HEK293 (cell line): ENCODE results near the gene BCAS3.

Source experiments
- CTCF ChIA-PET: fragments of 350-600 bp; formaldehyde crosslinking; extraction: SDS; loops from one replicate; lab custom pipeline; 2021; ENCODE audit warnings: antibody characterized with exemption; lab: Yijun Ruan, JAX
- POLR2A ChIA-PET: fragments of 300-600 bp; formaldehyde crosslinking; extraction: SDS; loops from one replicate; lab custom pipeline; 2020; ENCODE audit warnings: antibody characterized with exemption, inconsistent platforms; lab: Yijun Ruan, JAX
- H3K27ac ChIP-seq: fragments of 200-500 bp; sonication (Bioruptor generic); 2 replicates; pipeline ENCODE4 v1.5.1; 2014; ENCODE audit warnings: low read depth, low read length, control low read depth, inconsistent platforms; ENCODE audit errors: extremely low read depth
- H3K36me3 ChIP-seq, 2 experiments: fragments of 200-500 bp in 1 of 2; sonication (Bioruptor generic) in 1 of 2; 1 replicate in 1 of 2; 2 replicates in 1 of 2; pipeline ENCODE4 v1.5.1; 2014 to 2017; ENCODE audit warnings: inconsistent platforms in 2 of 2, low read length in 2 of 2; ENCODE audit not compliant: control insufficient read depth in 2 of 2, insufficient read depth in 1 of 2
- H3K4me1 ChIP-seq: fragments of 200-500 bp; sonication (Bioruptor generic); 2 replicates; pipeline ENCODE4 v1.5.1; 2014; ENCODE audit warnings: mild to moderate bottlenecking, low read length, inconsistent platforms; ENCODE audit not compliant: control insufficient read depth, insufficient read depth
- H3K4me3 ChIP-seq: 2 replicates; pipeline ENCODE4 v1.5.1; 2011; ENCODE audit warnings: low read depth, mild to moderate bottlenecking, control low read depth, low read length, moderate library complexity
- H3K9me3 ChIP-seq: fragments of 200-500 bp; sonication (Bioruptor generic); 2 replicates; pipeline ENCODE4 v1.5.1; 2014; ENCODE audit warnings: low read depth, low read length, inconsistent platforms; ENCODE audit not compliant: control insufficient read depth, insufficient read depth
- GLIS1 ChIP-seq: fragments of 450-650 bp; formaldehyde crosslinking; IDR thresholded peaks from 2 replicates; pipeline ENCODE4 v1.5.1; 2016; ENCODE audit warnings: missing biosample characterization, missing genetic modification characterization
- GLIS2 ChIP-seq: fragments of 450-650 bp; formaldehyde crosslinking; IDR thresholded peaks from 2 replicates; pipeline ENCODE4 v1.5.1; 2016; ENCODE audit warnings: missing biosample characterization, missing genetic modification characterization
- HOXA7 ChIP-seq: sonication (generic); formaldehyde crosslinking; IDR thresholded peaks from 2 replicates; pipeline ENCODE4 v1.8.1; 2022; ENCODE audit warnings: missing genetic modification reagents, borderline replicate concordance
- HOXC10 ChIP-seq: sonication (generic); formaldehyde crosslinking; IDR thresholded peaks from 2 replicates; pipeline ENCODE4 v1.8.1; 2023; ENCODE audit warnings: mild to moderate bottlenecking, missing genetic modification reagents
- REPIN1 ChIP-seq: fragments of 450-650 bp; formaldehyde crosslinking; IDR thresholded peaks from 2 replicates; pipeline ENCODE4 v1.5.1; 2017; ENCODE audit warnings: missing biosample characterization, missing genetic modification characterization, low read depth
- SP2 ChIP-seq: fragments of 450-650 bp; formaldehyde crosslinking; IDR thresholded peaks from 2 replicates; pipeline ENCODE4 v1.5.1; 2016; ENCODE audit warnings: missing biosample characterization, missing genetic modification characterization
- YY2 ChIP-seq: fragments of 450-650 bp; formaldehyde crosslinking; IDR thresholded peaks from 2 replicates; pipeline ENCODE4 v1.5.1; 2016; ENCODE audit warnings: missing biosample characterization, missing genetic modification characterization
- ZFP3 ChIP-seq: fragments of 450-650 bp; formaldehyde crosslinking; IDR thresholded peaks from 2 replicates; pipeline ENCODE4 v1.5.1; 2016; ENCODE audit warnings: low read depth, missing biosample characterization, missing genetic modification characterization
- ZIC2 ChIP-seq: fragments of 450-650 bp; formaldehyde crosslinking; IDR thresholded peaks from 2 replicates; pipeline ENCODE4 v1.5.1; 2016; ENCODE audit warnings: missing biosample characterization, missing genetic modification characterization
- ZNF140 ChIP-seq: fragments of 450-650 bp; formaldehyde crosslinking; IDR thresholded peaks from 2 replicates; pipeline ENCODE4 v1.5.1; 2016; ENCODE audit warnings: missing biosample characterization, missing genetic modification characterization
- ZNF146 ChIP-seq: fragments of 450-650 bp; formaldehyde crosslinking; IDR thresholded peaks from 2 replicates; pipeline ENCODE4 v1.5.1; 2016; ENCODE audit warnings: missing biosample characterization, missing genetic modification characterization
- ZNF16 ChIP-seq: fragments of 450-650 bp; formaldehyde crosslinking; IDR thresholded peaks from 2 replicates; pipeline ENCODE4 v1.5.1; 2016; ENCODE audit warnings: low read depth, missing biosample characterization, missing genetic modification characterization
- ZNF169 ChIP-seq: fragments of 450-650 bp; formaldehyde crosslinking; IDR thresholded peaks from 2 replicates; pipeline ENCODE4 v1.5.1; 2016; ENCODE audit warnings: missing biosample characterization, missing genetic modification characterization
- ZNF175 ChIP-seq: fragments of 450-650 bp; formaldehyde crosslinking; IDR thresholded peaks from 2 replicates; pipeline ENCODE4 v1.5.1; 2016; ENCODE audit warnings: missing biosample characterization, missing genetic modification characterization
- ZNF184 ChIP-seq: fragments of 450-650 bp; IDR thresholded peaks from 2 replicates; pipeline ENCODE4 v1.5.1; 2018; ENCODE audit warnings: missing biosample characterization, mild to moderate bottlenecking, missing genetic modification characterization
- ZNF280D ChIP-seq: fragments of 450-650 bp; formaldehyde crosslinking; IDR thresholded peaks from 2 replicates; pipeline ENCODE4 v1.5.1; 2016; ENCODE audit warnings: missing biosample characterization, missing genetic modification characterization
- ZNF292 ChIP-seq: fragments of 450-650 bp; formaldehyde crosslinking; IDR thresholded peaks from 2 replicates; pipeline ENCODE4 v1.5.1; 2016; ENCODE audit warnings: low read depth, missing biosample characterization, missing genetic modification characterization, borderline replicate concordance
- ZNF302 ChIP-seq: fragments of 450-650 bp; formaldehyde crosslinking; IDR thresholded peaks from 2 replicates; pipeline ENCODE4 v1.5.1; 2016; ENCODE audit warnings: missing biosample characterization, missing genetic modification characterization, low read depth
- ZNF354C ChIP-seq: fragments of 450-650 bp; formaldehyde crosslinking; IDR thresholded peaks from 2 replicates; pipeline ENCODE4 v1.5.1; 2016; ENCODE audit warnings: missing biosample characterization, missing genetic modification characterization, low read depth, borderline replicate concordance
- ZNF416 ChIP-seq: fragments of 450-650 bp; formaldehyde crosslinking; IDR thresholded peaks from 2 replicates; pipeline ENCODE4 v1.5.1; 2016; ENCODE audit warnings: missing biosample characterization, missing genetic modification characterization
- ZNF423 ChIP-seq: fragments of 450-650 bp; formaldehyde crosslinking; IDR thresholded peaks from 2 replicates; pipeline ENCODE4 v1.5.1; 2016; ENCODE audit warnings: missing biosample characterization, missing genetic modification characterization
- ZNF488 ChIP-seq: fragments of 450-650 bp; formaldehyde crosslinking; IDR thresholded peaks from 2 replicates; pipeline ENCODE4 v1.5.1; 2016; ENCODE audit warnings: missing biosample characterization, missing genetic modification characterization
- ZNF544 ChIP-seq: fragments of 450-650 bp; formaldehyde crosslinking; IDR thresholded peaks from 2 replicates; pipeline ENCODE4 v1.5.0; 2017; ENCODE audit warnings: missing biosample characterization, missing genetic modification characterization
- ZNF558 ChIP-seq: fragments of 450-650 bp; formaldehyde crosslinking; IDR thresholded peaks from 2 replicates; pipeline ENCODE4 v1.5.1; 2016; ENCODE audit warnings: missing biosample characterization, missing genetic modification characterization
- ZNF585B ChIP-seq: fragments of 450-650 bp; formaldehyde crosslinking; IDR thresholded peaks from 2 replicates; pipeline ENCODE4 v1.5.1; 2016; ENCODE audit warnings: missing biosample characterization, missing genetic modification characterization
- ZNF623 ChIP-seq: fragments of 450-650 bp; formaldehyde crosslinking; IDR thresholded peaks from 2 replicates; pipeline ENCODE4 v1.5.1; 2016; ENCODE audit warnings: missing biosample characterization, missing genetic modification characterization
- ZNF707 ChIP-seq: fragments of 450-650 bp; formaldehyde crosslinking; IDR thresholded peaks from 2 replicates; pipeline ENCODE4 v1.5.1; 2016; ENCODE audit warnings: missing biosample characterization, missing genetic modification characterization
- TF ChIP-seq, protein P1 (sequence below): fragments of 450-650 bp; formaldehyde crosslinking; IDR thresholded peaks from 2 replicates; pipeline ENCODE4 v1.5.1; 2016; ENCODE audit warnings: missing biosample characterization, missing genetic modification characterization
- TF ChIP-seq, protein P2 (sequence below): fragments of 450-650 bp; formaldehyde crosslinking; IDR thresholded peaks from 2 replicates; pipeline ENCODE4 v1.5.1; 2016; ENCODE audit warnings: missing biosample characterization, missing genetic modification characterization
- TF ChIP-seq, protein P3 (sequence below): fragments of 450-650 bp; formaldehyde crosslinking; IDR thresholded peaks from 2 replicates; pipeline ENCODE4 v1.5.1; 2016; ENCODE audit warnings: missing biosample characterization, missing genetic modification characterization, borderline replicate concordance

BCAS3 gene

DNA sequence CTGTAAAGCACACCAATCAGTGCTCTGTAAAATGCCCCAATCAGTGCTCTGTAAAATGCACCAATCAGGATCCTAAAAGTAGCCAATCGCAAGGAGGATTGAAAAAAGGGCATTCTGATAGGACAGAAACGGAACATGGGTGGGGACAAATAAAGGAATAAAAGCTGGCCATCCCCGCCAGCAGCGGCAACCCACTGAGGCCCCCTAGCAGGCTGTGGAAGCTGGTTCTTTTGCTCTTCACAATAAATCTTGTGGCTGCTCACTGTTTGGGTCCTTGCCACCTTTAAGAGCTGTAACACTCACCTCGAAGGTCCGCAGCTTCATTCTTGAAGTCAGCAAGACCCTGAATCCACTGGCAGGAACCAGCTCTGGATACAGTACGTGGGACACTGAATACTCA is 559.6 kb downstream of the BCAS3 start:
- Histone ChIP-seq H3K4me3 (no peak overlapping the region), H3K9me3 (no peaks in the 10 kb centered on the region)
- TF ChIP-seq GLIS1 = no peak
- TF ChIP-seq SP2 (tag by site-specific recombination) = no peak
- TF ChIP-seq ZNF488 (tag by site-specific recombination) = no peak
- no peak for TF ChIP-seq GLIS2
- TF ChIP-seq, protein P1, sequence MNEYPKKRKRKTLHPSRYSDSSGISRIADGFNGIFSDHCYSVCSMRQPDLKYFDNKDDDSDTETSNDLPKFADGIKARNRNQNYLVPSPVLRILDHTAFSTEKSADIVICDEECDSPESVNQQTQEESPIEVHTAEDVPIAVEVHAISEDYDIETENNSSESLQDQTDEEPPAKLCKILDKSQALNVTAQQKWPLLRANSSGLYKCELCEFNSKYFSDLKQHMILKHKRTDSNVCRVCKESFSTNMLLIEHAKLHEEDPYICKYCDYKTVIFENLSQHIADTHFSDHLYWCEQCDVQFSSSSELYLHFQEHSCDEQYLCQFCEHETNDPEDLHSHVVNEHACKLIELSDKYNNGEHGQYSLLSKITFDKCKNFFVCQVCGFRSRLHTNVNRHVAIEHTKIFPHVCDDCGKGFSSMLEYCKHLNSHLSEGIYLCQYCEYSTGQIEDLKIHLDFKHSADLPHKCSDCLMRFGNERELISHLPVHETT = no peak
- TF ChIP-seq ZNF140 (tag by site-specific recombination) = no peak
- TF ChIP-seq YY2 = no peak
- TF ChIP-seq, protein P2, sequence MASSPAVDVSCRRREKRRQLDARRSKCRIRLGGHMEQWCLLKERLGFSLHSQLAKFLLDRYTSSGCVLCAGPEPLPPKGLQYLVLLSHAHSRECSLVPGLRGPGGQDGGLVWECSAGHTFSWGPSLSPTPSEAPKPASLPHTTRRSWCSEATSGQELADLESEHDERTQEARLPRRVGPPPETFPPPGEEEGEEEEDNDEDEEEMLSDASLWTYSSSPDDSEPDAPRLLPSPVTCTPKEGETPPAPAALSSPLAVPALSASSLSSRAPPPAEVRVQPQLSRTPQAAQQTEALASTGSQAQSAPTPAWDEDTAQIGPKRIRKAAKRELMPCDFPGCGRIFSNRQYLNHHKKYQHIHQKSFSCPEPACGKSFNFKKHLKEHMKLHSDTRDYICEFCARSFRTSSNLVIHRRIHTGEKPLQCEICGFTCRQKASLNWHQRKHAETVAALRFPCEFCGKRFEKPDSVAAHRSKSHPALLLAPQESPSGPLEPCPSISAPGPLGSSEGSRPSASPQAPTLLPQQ (tag by site-specific recombination) = no peak
- TF ChIP-seq, protein P3, sequence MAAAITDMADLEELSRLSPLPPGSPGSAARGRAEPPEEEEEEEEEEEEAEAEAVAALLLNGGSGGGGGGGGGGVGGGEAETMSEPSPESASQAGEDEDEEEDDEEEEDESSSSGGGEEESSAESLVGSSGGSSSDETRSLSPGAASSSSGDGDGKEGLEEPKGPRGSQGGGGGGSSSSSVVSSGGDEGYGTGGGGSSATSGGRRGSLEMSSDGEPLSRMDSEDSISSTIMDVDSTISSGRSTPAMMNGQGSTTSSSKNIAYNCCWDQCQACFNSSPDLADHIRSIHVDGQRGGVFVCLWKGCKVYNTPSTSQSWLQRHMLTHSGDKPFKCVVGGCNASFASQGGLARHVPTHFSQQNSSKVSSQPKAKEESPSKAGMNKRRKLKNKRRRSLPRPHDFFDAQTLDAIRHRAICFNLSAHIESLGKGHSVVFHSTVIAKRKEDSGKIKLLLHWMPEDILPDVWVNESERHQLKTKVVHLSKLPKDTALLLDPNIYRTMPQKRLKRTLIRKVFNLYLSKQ (tag by site-specific recombination) = no peak
- no peak for TF ChIP-seq ZNF175
- no peak for TF ChIP-seq ZNF585B (tag by site-specific recombination)
- TF ChIP-seq HOXC10 (CRISPR knock-in tag) = no peak
- no peak for TF ChIP-seq HOXA7
- TF ChIP-seq ZNF292 (tag by site-specific recombination) = no peak
- TF ChIP-seq ZIC2 = no peak
- TF ChIP-seq ZNF184 (tag by site-specific recombination) = no peak
- no peak for TF ChIP-seq ZNF16 (tag by site-specific recombination)
- no peak for TF ChIP-seq ZNF623 (tag by site-specific recombination)
- no peak for TF ChIP-seq ZNF302 (tag by site-specific recombination)
- no peak for TF ChIP-seq ZNF558
- TF ChIP-seq, all 188 proteins: peak for 0
- no peak overlapping the region for H3K27ac ChIP-seq
- POLR2A ChIA-PET = no interaction called here
- CTCF ChIA-PET = interaction anchor here (0.9 kb wide), 1 partner anchor 239 kb away, joined by 3 read pairs; no protein-coding TSS in a partner anchor
- H3K36me3 ChIP-seq = no peaks in the 10 kb centered on the region
- H3K4me1 ChIP-seq = peaks cover 50% of the 10 kb centered on the region

DNA sequence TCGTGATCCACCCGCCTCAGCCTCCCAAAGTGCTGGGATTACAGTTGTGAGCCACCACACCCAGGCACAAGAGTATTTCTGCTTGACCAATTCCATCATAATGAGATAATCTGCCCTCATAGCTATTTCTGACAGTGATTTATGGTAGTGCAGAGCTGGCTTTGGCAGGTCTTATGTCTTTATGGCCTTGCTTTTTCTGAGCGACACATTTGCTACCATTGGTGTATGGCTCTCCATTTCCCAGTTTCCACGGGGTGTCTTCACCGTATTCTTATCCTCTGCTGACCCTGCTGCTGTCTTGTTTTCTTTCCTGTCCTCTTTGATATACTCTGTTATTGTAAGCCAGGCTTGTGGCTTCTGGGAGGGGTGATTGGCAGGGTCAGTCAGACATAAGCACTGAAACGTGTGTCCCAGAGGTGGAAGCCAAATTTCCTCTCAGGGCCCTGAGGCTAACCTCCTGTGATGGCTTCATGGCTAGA is 560.8 kb downstream of the BCAS3 start:
- no peaks in the 10 kb centered on the region for H3K36me3 ChIP-seq
- no peaks in the 10 kb centered on the region for H3K9me3 ChIP-seq
- ChIA-PET POLR2A (no interaction called here), CTCF (interaction anchor here (0.6 to 1.3 kb wide), 4 partner anchors 9 to 299 kb away, joined by 3 read pairs; no protein-coding TSS in a partner anchor)
- H3K4me1 ChIP-seq = peaks cover 38% of the 10 kb centered on the region
- H3K4me3 ChIP-seq = no peak overlapping the region
- peak overlapping the region; percentile 14; the same call in 1 of the 2 replicates for H3K27ac ChIP-seq
- no peak for TF ChIP-seq ZNF169 (tag by site-specific recombination)
- TF ChIP-seq ZNF544 (tag by site-specific recombination) = no peak
- 0 out of 2 replicates have a peak, but pooled peaks have one; percentile 21 for TF ChIP-seq REPIN1 (tag by site-specific recombination)
- no peak for TF ChIP-seq ZFP3
- TF ChIP-seq ZNF146 (tag by site-specific recombination) = no peak
- no peak for TF ChIP-seq ZNF354C (tag by site-specific recombination)
- no peak for TF ChIP-seq ZNF280D (tag by site-specific recombination)
- no peak for TF ChIP-seq ZNF423 (tag by site-specific recombination)
- no peak for TF ChIP-seq ZNF707 (tag by site-specific recombination)
- TF ChIP-seq ZNF416 (tag by site-specific recombination) = no peak
